ENCODE data around the gene NHSL2.
"Not testable (repeated sequence)": the region's sequence is repeated elsewhere in the genome, so short reads cannot be mapped to it uniquely, and the experiment has no call there.

NHSL2 gene

GRCh38 chrX:71910643-71910985 lies at the start of gene NHSL2:
Gene NHSL2, plus strand, starts transcription at chrX:71910845.
- H3K36me3 ChIP-seq (ENCODE audit: insufficient read depth, insufficient read length, low read length) = peaks cover 21% of the 10 kb centered on the region
- no peaks in the 10 kb centered on the region for H3K27me3 ChIP-seq (ENCODE audit: insufficient read depth, insufficient read length)
- peak within 1 kb of the TSS; percentile 97 for H3K9ac ChIP-seq (ENCODE audit: insufficient read length, low read depth)
- no peak for DNase-seq (ENCODE audit: low read depth, low spot score)
- H3K9me3 ChIP-seq (ENCODE audit: insufficient read depth, low read length) = no peaks in the 10 kb centered on the region
- peak within 1 kb of the TSS; percentile 76 for H3K4me3 ChIP-seq (ENCODE audit: insufficient read length, low read depth)
- TF ChIP-seq ZNF274 (IDR thresholded peaks at IDR 0.05; ENCODE audit: low read depth, low read length) (no peak), YY1 (IDR thresholded peaks at IDR 0.05; ENCODE audit: insufficient read depth, insufficient read length) (no peak), SUZ12 (IDR thresholded peaks at IDR 0.05; ENCODE audit: extremely low read depth, insufficient read depth, insufficient read length) (no peak)
- H3K4me1 ChIP-seq (ENCODE audit: insufficient read depth, insufficient read length) = peaks cover 3% of the 10 kb centered on the region

- no peaks in the 10 kb centered on the region for H3K9me3 ChIP-seq (ENCODE audit: insufficient read depth, low read length)
- no peak overlapping the region for H3K9ac ChIP-seq (ENCODE audit: insufficient read length, low read depth)
- H3K4me1 ChIP-seq (ENCODE audit: insufficient read depth, insufficient read length) = peaks cover 8% of the 10 kb centered on the region
- no peaks in the 10 kb centered on the region for H3K36me3 ChIP-seq (ENCODE audit: insufficient read depth, insufficient read length, low read length)
- TF ChIP-seq ZNF274 (IDR thresholded peaks at IDR 0.05; ENCODE audit: low read depth, low read length) (no peak), YY1 (IDR thresholded peaks at IDR 0.05; ENCODE audit: insufficient read depth, insufficient read length) (no peak), SUZ12 (IDR thresholded peaks at IDR 0.05; ENCODE audit: extremely low read depth, insufficient read depth, insufficient read length) (no peak)
- H3K27me3 ChIP-seq (ENCODE audit: insufficient read depth, insufficient read length) = peaks cover 3% of the 10 kb centered on the region
- no peak for DNase-seq (ENCODE audit: low read depth, low spot score)
- H3K4me3 ChIP-seq (ENCODE audit: insufficient read length, low read depth) = no peak overlapping the region
Measured at GRCh38 chrX:71867680-71868079, 43.0 kb upstream of the NHSL2 start.

GRCh38 chrX:71869566-71869965 lies 41.1 kb upstream of the NHSL2 start:
- not testable (repeated sequence) for H3K9me3 ChIP-seq (ENCODE audit: insufficient read depth, low read length); H3K27me3 ChIP-seq (ENCODE audit: insufficient read depth, insufficient read length); H3K4me3 ChIP-seq (ENCODE audit: insufficient read length, low read depth); DNase-seq (ENCODE audit: low read depth, low spot score); H3K9ac ChIP-seq (ENCODE audit: insufficient read length, low read depth); H3K36me3 ChIP-seq (ENCODE audit: insufficient read depth, insufficient read length, low read length); H3K4me1 ChIP-seq (ENCODE audit: insufficient read depth, insufficient read length)

- Histone ChIP-seq H3K36me3 (ENCODE audit: insufficient read depth, insufficient read length, low read length) (no peaks in the 10 kb centered on the region), H3K4me1 (ENCODE audit: insufficient read depth, insufficient read length) (peaks cover 8% of the 10 kb centered on the region), H3K9ac (ENCODE audit: insufficient read length, low read depth) (no peak overlapping the region), H3K27me3 (ENCODE audit: insufficient read depth, insufficient read length) (no peaks in the 10 kb centered on the region), H3K9me3 (ENCODE audit: insufficient read depth, low read length) (no peaks in the 10 kb centered on the region), H3K4me3 (ENCODE audit: insufficient read length, low read depth) (no peak overlapping the region)
- TF ChIP-seq ZNF274 (IDR thresholded peaks at IDR 0.05; ENCODE audit: low read depth, low read length) (no peak), YY1 (IDR thresholded peaks at IDR 0.05; ENCODE audit: insufficient read depth, insufficient read length) (no peak), SUZ12 (IDR thresholded peaks at IDR 0.05; ENCODE audit: extremely low read depth, insufficient read depth, insufficient read length) (no peak)
- DNase-seq (ENCODE audit: low read depth, low spot score) = peak; percentile 20
Measured at GRCh38 chrX:71870208-71871098, 40.2 kb upstream of the NHSL2 start.

- no peaks in the 10 kb centered on the region for H3K27me3 ChIP-seq (ENCODE audit: insufficient read depth, insufficient read length)
Measured at GRCh38 chrX:71871367-71871766, 39.3 kb upstream of the NHSL2 start.

GRCh38 chrX:71872542-71873458 lies 37.8 kb upstream of the NHSL2 start:
- Histone ChIP-seq H3K36me3 (ENCODE audit: insufficient read depth, insufficient read length, low read length) (no peaks in the 10 kb centered on the region), H3K9me3 (ENCODE audit: insufficient read depth, low read length) (no peaks in the 10 kb centered on the region; the same call in 1 of the 2 replicates), H3K4me1 (ENCODE audit: insufficient read depth, insufficient read length) (peaks cover 8% of the 10 kb centered on the region), H3K9ac (ENCODE audit: insufficient read length, low read depth) (no peak overlapping the region), H3K27me3 (ENCODE audit: insufficient read depth, insufficient read length) (no peaks in the 10 kb centered on the region), H3K4me3 (ENCODE audit: insufficient read length, low read depth) (no peak overlapping the region)
- TF ChIP-seq ZNF274 (IDR thresholded peaks at IDR 0.05; ENCODE audit: low read depth, low read length) = no peak
- no peak for TF ChIP-seq YY1 (IDR thresholded peaks at IDR 0.05; ENCODE audit: insufficient read depth, insufficient read length)
- no peak for TF ChIP-seq SUZ12 (IDR thresholded peaks at IDR 0.05; ENCODE audit: extremely low read depth, insufficient read depth, insufficient read length)
- no peak for DNase-seq (ENCODE audit: low read depth, low spot score)

More at GRCh38 chrX:71871367-71871766, 39.3 kb upstream of the NHSL2 start:
- Histone ChIP-seq H3K4me1 (ENCODE audit: insufficient read depth, insufficient read length) (peaks cover 8% of the 10 kb centered on the region), H3K9ac (ENCODE audit: insufficient read length, low read depth) (no peak overlapping the region), H3K4me3 (ENCODE audit: insufficient read length, low read depth) (no peak overlapping the region), H3K36me3 (ENCODE audit: insufficient read depth, insufficient read length, low read length) (no peaks in the 10 kb centered on the region), H3K9me3 (ENCODE audit: insufficient read depth, low read length) (no peaks in the 10 kb centered on the region)
- no peak for DNase-seq (ENCODE audit: low read depth, low spot score)
- no peak for TF ChIP-seq ZNF274 (IDR thresholded peaks at IDR 0.05; ENCODE audit: low read depth, low read length)
- TF ChIP-seq SUZ12 (IDR thresholded peaks at IDR 0.05; ENCODE audit: extremely low read depth, insufficient read depth, insufficient read length) = no peak
- TF ChIP-seq YY1 (IDR thresholded peaks at IDR 0.05; ENCODE audit: insufficient read depth, insufficient read length) = no peak

- Histone ChIP-seq H3K4me1 (ENCODE audit: insufficient read depth, insufficient read length) (peaks cover 8% of the 10 kb centered on the region), H3K36me3 (ENCODE audit: insufficient read depth, insufficient read length, low read length) (no peaks in the 10 kb centered on the region), H3K4me3 (ENCODE audit: insufficient read length, low read depth) (no peak overlapping the region), H3K9me3 (ENCODE audit: insufficient read depth, low read length) (no peaks in the 10 kb centered on the region; the same call in 1 of the 2 replicates), H3K27me3 (ENCODE audit: insufficient read depth, insufficient read length) (no peaks in the 10 kb centered on the region), H3K9ac (ENCODE audit: insufficient read length, low read depth) (no peak overlapping the region)
- TF ChIP-seq YY1 (IDR thresholded peaks at IDR 0.05; ENCODE audit: insufficient read depth, insufficient read length) (no peak), SUZ12 (IDR thresholded peaks at IDR 0.05; ENCODE audit: extremely low read depth, insufficient read depth, insufficient read length) (no peak)
- DNase-seq (ENCODE audit: low read depth, low spot score) = no peak
Measured at GRCh38 chrX:71873459-71873833, 37.2 kb upstream of the NHSL2 start.

- DNase-seq (ENCODE audit: low read depth, low spot score) = not testable (repeated sequence)
Measured at GRCh38 chrX:71876841-71877240, 33.8 kb upstream of the NHSL2 start.

More at GRCh38 chrX:71876841-71877240, 33.8 kb upstream of the NHSL2 start:
- H3K36me3 ChIP-seq (ENCODE audit: insufficient read depth, insufficient read length, low read length); H3K27me3 ChIP-seq (ENCODE audit: insufficient read depth, insufficient read length); H3K9ac ChIP-seq (ENCODE audit: insufficient read length, low read depth); H3K4me1 ChIP-seq (ENCODE audit: insufficient read depth, insufficient read length); H3K9me3 ChIP-seq (ENCODE audit: insufficient read depth, low read length); H3K4me3 ChIP-seq (ENCODE audit: insufficient read length, low read depth): not testable (repeated sequence)

All from NT2/D1 (cell line).